Upper lobe of left lung (tissue), 6 donors: ENCODE data around the gene RNF126. TPM values are rescaled to one million over a fixed set of nuclear protein-coding genes. Genes with fewer than 3 reads are reported as not detected.

Source experiments
- ATAC-seq, 2 donors: fragments of 200-7000 bp; cut with Tn5 transposase; one replicate each; pipeline ENCODE4 v1.9.1; 2022; ENCODE audit warnings: mild to moderate bottlenecking in 2 of 2, moderate library complexity in 2 of 2; ENCODE audit not compliant: low FRiP score in 2 of 2
- DNase-seq, 2 donors: peaks; one replicate each; pipeline ENCODE4 v3.0.0-alpha.2; 2019 to 2020
- H3K27ac ChIP-seq, 4 donors: fragments of 200-600 bp; sonication (generic); one replicate each; pipeline ENCODE4 v1.5.1; 2016 to 2019
- H3K27me3 ChIP-seq, 4 donors: fragments of 200-600 bp; sonication (generic); one replicate each; pipeline ENCODE4 v1.5.1; 2017 to 2019
- H3K36me3 ChIP-seq, 4 donors: fragments of 200-600 bp; sonication (generic); one replicate each; pipeline ENCODE4 v1.5.1; 2016 to 2019
- H3K4me1 ChIP-seq, 4 donors: fragments of 200-600 bp; sonication (generic); one replicate each; pipeline ENCODE4 v1.5.1; 2018 to 2019
- H3K4me3 ChIP-seq, 4 donors: fragments of 200-600 bp; sonication (generic); one replicate each; pipeline ENCODE4 v1.5.1; 2017 to 2019; ENCODE audit warnings: mild to moderate bottlenecking in 2 of 4, moderate library complexity in 1 of 4
- H3K9me3 ChIP-seq, 4 donors: fragments of 200-600 bp; sonication (generic); one replicate each; pipeline ENCODE4 v1.5.1; 2018 to 2019
- CTCF ChIP-seq, 6 experiments: fragments of 450-650 bp in 4 of 6; fragments of 200-600 bp in 2 of 6; sonication (generic) in 2 of 6; IDR thresholded peaks; one replicate each; pipeline ENCODE4 v1.5.1; 2016 to 2019; ENCODE audit warnings: antibody characterized with exemption in 6 of 6
- EP300 ChIP-seq, 4 donors: sonication (generic); formaldehyde crosslinking; IDR thresholded peaks; one replicate each; pipeline ENCODE4 v1.5.1; 2017; ENCODE audit warnings: antibody characterized with exemption in 4 of 4, control low read depth in 2 of 4
- POLR2A ChIP-seq, 4 donors: fragments of 450-650 bp; IDR thresholded peaks; one replicate each; pipeline ENCODE4 v1.5.1; 2016 to 2017; ENCODE audit warnings: antibody characterized with exemption in 4 of 4, mild to moderate bottlenecking in 2 of 4
- POLR2AphosphoS5 ChIP-seq, 2 donors: sonication (generic); formaldehyde crosslinking; IDR thresholded peaks; one replicate each; pipeline ENCODE4 v1.5.1; 2017; ENCODE audit warnings: antibody characterized with exemption in 2 of 2
- WGBS, 2 donors: methylation state at CpG; one replicate each; pipeline ENCODE4 v1.1.5; 2017 to 2018; 5-methylcytosine and 5-hydroxymethylcytosine counted together
- total RNA-seq, 6 donors: library from RNA; depleted of rRNA in 4 of 6; stranded (reverse); fragments of >200 nt in 4 of 6; gene quantifications; one replicate each; pipeline versions ENCODE4 v1.1.0 to v1.2.1, GENCODE V29; 2016 to 2021
- donor health status: DM: no; HTN: no; CAD: no; lungs with moderate emphysema.
- donor health status: DM: no; HTN: yes; CAD: no; lungs with severe emphysema.

Gene RNF126
- total RNA-seq, 6 donors from 2014 or later: 36.7 to 106 (median 66.3) TPM

GRCh38 chr19:643736-644135 lies 19.3 kb downstream of the RNF126 start:
- TF ChIP-seq POLR2AphosphoS5 (IDR thresholded peaks at IDR 0.05) (no peak), POLR2A (IDR thresholded peaks at IDR 0.05) (no peak), CTCF (IDR thresholded peaks at IDR 0.05) (no peak), EP300 (IDR thresholded peaks at IDR 0.05) (no peak)
- ATAC-seq (no peak), DNase-seq (peak in 1 of 2 donors; percentile 75)
- H3K4me3 ChIP-seq: no peak overlapping the region
- peaks cover 10 to 15% (median 11%) of the 10 kb centered on the region in 4 donors for H3K4me1 ChIP-seq
- peaks cover 15 to 47% (median 41%) of the 10 kb centered on the region in 4 donors for H3K36me3 ChIP-seq
- 89 to 92% methylated on average over 21 to 24 of the region's 24 CpGs for WGBS, 2 donors
- H3K27me3 ChIP-seq: no peaks in the 10 kb centered on the region
- no peaks in the 10 kb centered on the region for H3K9me3 ChIP-seq
- H3K27ac ChIP-seq: no peak overlapping the region

- Histone ChIP-seq H3K36me3 (peaks cover 11 to 40% (median 34%) of the 10 kb centered on the region in 4 donors), H3K27me3 (no peaks in the 10 kb centered on the region), H3K4me1 (peaks cover 12 to 19% (median 14%) of the 10 kb centered on the region in 4 donors), H3K27ac (no peak overlapping the region), H3K4me3 (no peak overlapping the region), H3K9me3 (no peaks in the 10 kb centered on the region)
- 86 to 96% methylated on average over 27 to 67 of the region's 70 CpGs for WGBS, 2 donors
- no peak for ATAC-seq
- TF ChIP-seq POLR2A (IDR thresholded peaks at IDR 0.05) (no peak), POLR2AphosphoS5 (IDR thresholded peaks at IDR 0.05) (no peak), EP300 (IDR thresholded peaks at IDR 0.05) (no peak), CTCF (IDR thresholded peaks at IDR 0.05) (no peak)
- peak in 1 of 2 donors; percentile 84 for DNase-seq
Measured at GRCh38 chr19:642767-643727, 20.0 kb downstream of the RNF126 start.

GRCh38 chr19:641702-642101 lies 21.3 kb downstream of the RNF126 start:
- no peaks in the 10 kb centered on the region for H3K9me3 ChIP-seq
- H3K4me3 ChIP-seq: no peak overlapping the region
- peaks cover 0 to 26% (median 20%) of the 10 kb centered on the region in 4 donors for H3K36me3 ChIP-seq
- no peak for ATAC-seq
- no peak overlapping the region for H3K27ac ChIP-seq
- TF ChIP-seq POLR2AphosphoS5 (IDR thresholded peaks at IDR 0.05) (no peak), CTCF (IDR thresholded peaks at IDR 0.05) (no peak), EP300 (IDR thresholded peaks at IDR 0.05) (no peak), POLR2A (IDR thresholded peaks at IDR 0.05) (no peak)
- peak in 1 of 2 donors; percentile 76 for DNase-seq
- H3K27me3 ChIP-seq: no peaks in the 10 kb centered on the region
- WGBS, 2 donors: 79 to 82% methylated on average over 10 to 14 of the region's 17 CpGs
- H3K4me1 ChIP-seq: peaks cover 12 to 19% (median 14%) of the 10 kb centered on the region in 4 donors

GRCh38 chr19:640606-641189 lies 22.3 kb downstream of the RNF126 start:
- 93 to 96% methylated on average over 11 to 24 of the region's 31 CpGs for WGBS, 2 donors
- peaks cover 0 to 16% (median 11%) of the 10 kb centered on the region in 4 donors for H3K36me3 ChIP-seq
- H3K9me3 ChIP-seq: no peaks in the 10 kb centered on the region
- H3K27me3 ChIP-seq: no peaks in the 10 kb centered on the region
- H3K4me3 ChIP-seq: no peak overlapping the region
- TF ChIP-seq EP300 (IDR thresholded peaks at IDR 0.05): no peak
- no peak for TF ChIP-seq CTCF (IDR thresholded peaks at IDR 0.05)
- TF ChIP-seq POLR2AphosphoS5 (IDR thresholded peaks at IDR 0.05): no peak
- TF ChIP-seq POLR2A (IDR thresholded peaks at IDR 0.05): no peak
- H3K4me1 ChIP-seq: peaks cover 12 to 19% (median 14%) of the 10 kb centered on the region in 4 donors
- peak in 1 of 2 donors; percentile 82 for DNase-seq
- no peak overlapping the region for H3K27ac ChIP-seq
- no peak for ATAC-seq
